Ishikawa (cell line): ENCODE measurements around the gene ANKRD40.
A peak's percentile ranks its signal among the peaks of the same experiment; 100 is the strongest.

Experiments
- CEBPB ChIP-seq: IDR thresholded peaks from 2 replicates; pipeline ENCODE4 v1.6.1; 2012
- CREB1 ChIP-seq: IDR thresholded peaks from 2 replicates; pipeline ENCODE4 v1.6.1; 2012; ENCODE audit warnings: low read depth
- EP300 ChIP-seq: IDR thresholded peaks from 2 replicates; pipeline ENCODE4 v1.6.1; 2012; ENCODE audit warnings: borderline replicate concordance
- NFIC ChIP-seq: IDR thresholded peaks from 2 replicates; pipeline ENCODE4 v1.6.1; 2012
- RAD21 ChIP-seq: IDR thresholded peaks from 2 replicates; pipeline ENCODE4 v1.6.1; 2012; ENCODE audit warnings: low read depth
- REST ChIP-seq: IDR thresholded peaks from 2 replicates; pipeline ENCODE4 v1.6.1; 2012; ENCODE audit warnings: low read depth, mild to moderate bottlenecking
- TAF1 ChIP-seq: IDR thresholded peaks from 2 replicates; pipeline ENCODE4 v1.6.1; 2012; ENCODE audit warnings: low read depth, mild to moderate bottlenecking
- YY1 ChIP-seq: IDR thresholded peaks from 2 replicates; pipeline ENCODE4 v1.6.1; 2012; ENCODE audit warnings: low read depth

- TF ChIP-seq CREB1 = no peak
- TF ChIP-seq YY1 = no peak
- peak; percentile 64 for TF ChIP-seq RAD21
- no peak for TF ChIP-seq EP300
- TF ChIP-seq TAF1 = no peak
- no peak for TF ChIP-seq REST
- no peak for TF ChIP-seq CEBPB
- no peak for TF ChIP-seq NFIC
Observed at GRCh38 chr17:50681263-50682200, 26.2 kb downstream of the ANKRD40 start.
